ENCODE results near the gene ALPP. TPM values are rescaled to one million over a fixed set of nuclear protein-coding genes. Genes with fewer than 3 reads are reported as not detected.
"Not testable (repeated sequence)": the region's sequence is repeated elsewhere in the genome, so short reads cannot be mapped to it uniquely, and the experiment has no call there.

ALPP gene
- total RNA-seq, 1 donor from 2014 or later, result 6.0 TPM

DNA sequence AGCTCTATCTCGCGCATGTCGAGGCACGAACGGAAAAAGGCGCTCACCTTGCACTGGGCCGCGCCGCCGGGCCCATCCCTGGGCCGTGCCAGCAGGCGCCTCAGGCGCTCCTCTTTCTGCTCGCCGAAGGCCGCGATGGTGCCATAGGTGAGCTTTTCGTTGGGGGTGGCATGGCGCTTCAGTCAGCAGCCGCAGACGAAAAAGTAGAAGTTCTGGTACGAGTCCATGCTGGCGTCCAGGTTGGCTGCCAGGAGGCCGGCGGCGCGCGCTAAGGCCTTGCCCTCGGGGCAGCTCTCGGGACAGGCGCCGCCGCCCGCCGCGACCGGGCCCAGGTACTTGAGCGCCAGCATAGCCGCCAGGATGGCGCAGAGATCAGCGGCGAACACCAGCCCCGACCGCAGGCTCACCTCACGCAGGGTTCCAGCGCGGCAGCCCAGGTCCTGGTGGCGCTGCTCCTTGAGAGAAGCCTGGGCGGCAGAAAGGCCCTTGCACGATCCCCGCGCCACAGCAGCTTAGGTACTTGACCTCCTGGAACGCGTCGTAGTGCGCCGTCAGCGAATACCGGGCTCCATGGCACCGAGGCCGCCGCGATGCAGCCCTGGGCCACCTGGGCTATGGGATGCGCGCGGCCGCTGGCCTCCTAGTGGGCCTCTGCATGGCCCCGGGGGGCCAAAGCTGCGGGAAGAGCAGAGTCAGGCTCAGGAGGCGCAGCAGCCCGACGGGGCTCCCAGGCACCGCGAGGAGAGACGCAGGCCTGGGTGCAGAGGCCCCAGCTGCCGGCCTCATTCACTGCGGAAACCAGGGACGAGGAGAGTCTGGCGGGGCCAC, 40.9 kb downstream of the ALPP start:
- Histone ChIP-seq H3K4me3 (peak overlapping the region; percentile 40), H3K27me3 (ENCODE audit: low read depth) (peaks cover 64% of the 10 kb centered on the region), H3K4me1 (peaks cover 30% of the 10 kb centered on the region), H3K36me3 (no peaks in the 10 kb centered on the region), H3K9me3 (peaks cover 8% of the 10 kb centered on the region), H3K27ac (no peak overlapping the region)
- peak; percentile 18 to 48 for ATAC-seq
- TF ChIP-seq, protein P1, sequence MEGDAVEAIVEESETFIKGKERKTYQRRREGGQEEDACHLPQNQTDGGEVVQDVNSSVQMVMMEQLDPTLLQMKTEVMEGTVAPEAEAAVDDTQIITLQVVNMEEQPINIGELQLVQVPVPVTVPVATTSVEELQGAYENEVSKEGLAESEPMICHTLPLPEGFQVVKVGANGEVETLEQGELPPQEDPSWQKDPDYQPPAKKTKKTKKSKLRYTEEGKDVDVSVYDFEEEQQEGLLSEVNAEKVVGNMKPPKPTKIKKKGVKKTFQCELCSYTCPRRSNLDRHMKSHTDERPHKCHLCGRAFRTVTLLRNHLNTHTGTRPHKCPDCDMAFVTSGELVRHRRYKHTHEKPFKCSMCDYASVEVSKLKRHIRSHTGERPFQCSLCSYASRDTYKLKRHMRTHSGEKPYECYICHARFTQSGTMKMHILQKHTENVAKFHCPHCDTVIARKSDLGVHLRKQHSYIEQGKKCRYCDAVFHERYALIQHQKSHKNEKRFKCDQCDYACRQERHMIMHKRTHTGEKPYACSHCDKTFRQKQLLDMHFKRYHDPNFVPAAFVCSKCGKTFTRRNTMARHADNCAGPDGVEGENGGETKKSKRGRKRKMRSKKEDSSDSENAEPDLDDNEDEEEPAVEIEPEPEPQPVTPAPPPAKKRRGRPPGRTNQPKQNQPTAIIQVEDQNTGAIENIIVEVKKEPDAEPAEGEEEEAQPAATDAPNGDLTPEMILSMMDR (IDR thresholded peaks at IDR 0.05), result no peak
- intact Hi-C loops (cut with DNase I), result no loop called here
- peak; percentile 54 for DNase-seq

- peak; percentile 20 for DNase-seq
- TF ChIP-seq, protein P1 (IDR thresholded peaks at IDR 0.05), result no peak
- peak overlapping the region; percentile 40 for H3K4me3 ChIP-seq
- peaks cover 8% of the 10 kb centered on the region for H3K9me3 ChIP-seq
- no peak overlapping the region for H3K27ac ChIP-seq
- peaks cover 30% of the 10 kb centered on the region for H3K4me1 ChIP-seq
- no peaks in the 10 kb centered on the region for H3K36me3 ChIP-seq
- intact Hi-C loops (cut with DNase I), result no loop called here
- peaks cover 64% of the 10 kb centered on the region for H3K27me3 ChIP-seq (ENCODE audit: low read depth)
- peak in 1 of 2 donors; percentile 1 for ATAC-seq
These were observed 41.5 kb downstream of the ALPP start for GRCh38 chr2:232420073-232420454.

DNA sequence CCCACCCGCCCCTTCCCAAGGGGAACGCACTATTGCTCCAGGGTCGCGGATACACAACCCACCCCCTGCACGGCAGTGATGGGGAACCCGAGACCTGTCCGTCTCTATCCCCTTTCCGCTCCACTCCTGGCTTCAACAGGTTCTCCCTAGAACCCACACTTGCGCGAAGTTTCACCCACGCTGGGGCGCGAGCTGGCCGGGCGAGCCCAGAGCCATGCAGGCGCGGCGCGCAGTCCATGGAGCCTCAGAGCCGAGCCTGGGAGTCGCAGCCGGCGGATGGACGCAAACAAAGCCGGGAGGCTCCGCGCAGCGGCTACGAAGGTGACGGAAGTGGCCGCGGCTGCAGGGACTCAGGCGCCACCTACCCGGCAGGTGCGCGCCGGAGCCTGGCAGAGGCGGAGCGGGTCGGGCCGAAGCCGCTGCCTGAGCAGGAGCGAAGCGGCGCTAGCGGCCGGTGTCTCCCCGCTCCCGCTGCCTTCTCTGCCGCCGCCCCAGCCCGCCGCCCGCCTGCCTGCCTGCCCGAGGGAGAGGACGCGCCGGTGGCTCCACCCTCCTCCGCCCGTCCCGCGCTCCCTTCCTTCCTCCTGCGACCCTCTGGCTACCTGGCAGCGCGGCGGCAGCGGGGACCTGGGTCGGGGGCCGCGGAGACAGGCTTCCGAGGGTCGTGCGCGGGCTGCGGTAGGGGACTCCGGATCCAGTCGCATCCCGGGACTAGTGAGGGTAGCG, 42.1 kb downstream of the ALPP start:
- Histone ChIP-seq H3K9me3 (peaks cover 8% of the 10 kb centered on the region), H3K4me3 (peak overlapping the region; percentile 40), H3K27ac (no peak overlapping the region), H3K4me1 (peaks cover 30% of the 10 kb centered on the region), H3K36me3 (no peaks in the 10 kb centered on the region), H3K27me3 (ENCODE audit: low read depth) (peaks cover 66% of the 10 kb centered on the region)
- ATAC-seq (peak; percentile 75 to 76), DNase-seq (peak; percentile 58)
- TF ChIP-seq, protein P1 (IDR thresholded peaks at IDR 0.05), result no peak
- intact Hi-C loops (cut with DNase I), result no loop called here

DNA sequence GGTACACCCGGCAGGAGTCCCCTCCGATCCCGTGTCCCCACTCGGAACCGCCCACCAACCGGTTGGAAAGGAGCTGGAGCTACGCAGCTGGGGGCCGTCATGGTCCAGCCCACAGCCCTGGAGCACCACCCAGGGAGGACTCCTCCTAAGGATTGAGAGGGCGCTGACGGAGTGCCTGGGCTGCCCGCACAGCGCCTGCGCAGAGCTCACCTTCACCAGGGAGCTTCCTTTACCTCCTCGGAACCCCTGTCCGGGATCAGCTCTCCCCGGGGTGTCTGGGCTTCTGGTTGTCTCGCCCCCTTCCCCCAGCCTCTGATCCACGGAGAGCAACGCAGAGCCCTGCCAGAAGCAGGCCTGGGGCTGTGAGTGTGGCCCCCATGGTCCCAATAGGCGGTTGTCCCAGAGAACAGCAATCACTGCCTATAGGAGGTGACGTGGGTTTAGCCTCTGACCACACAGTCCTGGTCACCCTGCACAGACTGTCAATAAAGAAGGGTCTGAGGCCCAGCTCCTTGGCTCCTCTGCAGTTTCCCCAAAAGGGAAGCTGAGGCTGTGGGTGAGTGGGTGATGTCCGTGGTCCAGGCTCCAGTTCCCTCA, 42.7 kb downstream of the ALPP start:
- no peaks in the 10 kb centered on the region for H3K36me3 ChIP-seq
- ATAC-seq (peak; percentile 48 to 53), DNase-seq (peak; percentile 56)
- TF ChIP-seq, protein P1 (IDR thresholded peaks at IDR 0.05), result no peak
- intact Hi-C loops (cut with DNase I), result no loop called here
- H3K27me3 ChIP-seq (ENCODE audit: low read depth), result peaks cover 60% of the 10 kb centered on the region
- peak overlapping the region; percentile 40 for H3K4me3 ChIP-seq
- H3K9me3 ChIP-seq, result peaks cover 8% of the 10 kb centered on the region
- H3K4me1 ChIP-seq, result peaks cover 30% of the 10 kb centered on the region
- no peak overlapping the region for H3K27ac ChIP-seq

GRCh38 chr2:232422051-232422450, 43.5 kb downstream of the ALPP start:
- Histone ChIP-seq H3K4me1 (peaks cover 30% of the 10 kb centered on the region), H3K27me3 (ENCODE audit: low read depth) (peaks cover 55% of the 10 kb centered on the region), H3K36me3 (no peaks in the 10 kb centered on the region), H3K27ac (no peak overlapping the region), H3K4me3 (no peak overlapping the region), H3K9me3 (peaks cover 8% of the 10 kb centered on the region)
- intact Hi-C loops (cut with DNase I), result no loop called here
- DNase-seq, result peak; percentile 9
- no peak for ATAC-seq
- TF ChIP-seq, protein P1 (IDR thresholded peaks at IDR 0.05), result no peak

GRCh38 chr2:232422996-232423395, 44.4 kb downstream of the ALPP start:
- ATAC-seq; DNase-seq; H3K27ac ChIP-seq; H3K9me3 ChIP-seq; H3K4me3 ChIP-seq; H3K36me3 ChIP-seq; intact Hi-C loops (cut with DNase I): not testable (repeated sequence)
- Histone ChIP-seq H3K4me1 (peaks cover 30% of the 10 kb centered on the region), H3K27me3 (ENCODE audit: low read depth) (peaks cover 50% of the 10 kb centered on the region)

GRCh38 chr2:232423407-232423806, 44.9 kb downstream of the ALPP start:
- DNase-seq; H3K4me3 ChIP-seq; H3K36me3 ChIP-seq; H3K27ac ChIP-seq; intact Hi-C loops (cut with DNase I); ATAC-seq; H3K9me3 ChIP-seq: not testable (repeated sequence)
- Histone ChIP-seq H3K27me3 (ENCODE audit: low read depth) (peaks cover 46% of the 10 kb centered on the region), H3K4me1 (peaks cover 28% of the 10 kb centered on the region)
